GM12878 (cell line): ENCODE measurements around the gene EVA1A.

Experiments used
- CTCF ChIP-seq, 3 experiments: IDR thresholded peaks in 2 of 3; conservative IDR thresholded peaks in 1 of 3; 2 replicates each; pipeline ENCODE4 v1.5.1; 2011; ENCODE audit warnings: low read depth in 3 of 3, low read length in 3 of 3, mild to moderate bottlenecking in 3 of 3, control low read depth in 2 of 3, moderate library complexity in 2 of 3, inconsistent platforms in 1 of 3, mixed read lengths in 1 of 3; ENCODE audit not compliant: control insufficient read depth in 2 of 3, insufficient read depth in 1 of 3; ENCODE audit errors: extremely low read depth in 1 of 3
- ELK1 ChIP-seq: IDR thresholded peaks from 2 replicates; pipeline ENCODE4 v1.6.1; 2012; ENCODE audit warnings: low read depth, low read length, improper control_type of control experiment
- KDM1A ChIP-seq: fragments of 200-600 bp; sonication (generic); IDR thresholded peaks from 2 replicates; pipeline ENCODE4 v1.6.1; 2016; ENCODE audit warnings: borderline replicate concordance
- POLR2AphosphoS5 ChIP-seq: IDR thresholded peaks from 2 replicates; pipeline ENCODE4 v1.6.1; 2011; ENCODE audit warnings: mild to moderate bottlenecking, low read length, inconsistent platforms
- SRF ChIP-seq, 2 experiments: IDR thresholded peaks; 2 replicates each; pipeline ENCODE4 v1.6.1; 2011; ENCODE audit warnings: low read depth in 2 of 2, low read length in 2 of 2, mild to moderate bottlenecking in 1 of 2, moderate library complexity in 1 of 2
- TAF1 ChIP-seq: IDR thresholded peaks from 2 replicates; pipeline ENCODE4 v1.6.1; 2011; ENCODE audit warnings: mild to moderate bottlenecking, low read depth, low read length, borderline replicate concordance
- TCF3 ChIP-seq: IDR thresholded peaks from 2 replicates; pipeline ENCODE4 v1.6.1; 2012; ENCODE audit warnings: low read depth, mild to moderate bottlenecking, low read length, borderline replicate concordance; ENCODE audit not compliant: insufficient read depth

GRCh38 chr2:75596784-75597183, 36.0 kb upstream of the EVA1A start:
- TF ChIP-seq CTCF (IDR thresholded peaks at IDR 0.05 in 2 of 3, conservative IDR thresholded peaks at IDR 0.05 in 1 of 3; ENCODE audit: control insufficient read depth in 2 of 3, extremely low read depth in 1 of 3, insufficient read depth in 1 of 3, low read depth in 3 of 3, low read length in 3 of 3) = no peak
- no peak for TF ChIP-seq TCF3
- no peak for TF ChIP-seq TAF1
- TF ChIP-seq POLR2AphosphoS5 = no peak
- no peak for TF ChIP-seq ELK1
- TF ChIP-seq SRF (IDR thresholded peaks at IDR 0.05; ENCODE audit: low read depth in 2 of 2, low read length in 2 of 2) = no peak
- TF ChIP-seq KDM1A = no peak
